HTERT RPE-1 (cell line): ENCODE measurements around the gene ZCWPW1.
"Not testable (repeated sequence)": the region's sequence is repeated elsewhere in the genome, so short reads cannot be mapped to it uniquely, and the experiment has no call there.

Experiments used
- in situ Hi-C: fragments of 300-500 bp; cut with MboI; formaldehyde crosslinking; loops from 4 replicates; pipeline ENCODE4 v1.14.3; 2020; ENCODE audit warnings: low sequenced_read_pairs

Gene ZCWPW1

DNA sequence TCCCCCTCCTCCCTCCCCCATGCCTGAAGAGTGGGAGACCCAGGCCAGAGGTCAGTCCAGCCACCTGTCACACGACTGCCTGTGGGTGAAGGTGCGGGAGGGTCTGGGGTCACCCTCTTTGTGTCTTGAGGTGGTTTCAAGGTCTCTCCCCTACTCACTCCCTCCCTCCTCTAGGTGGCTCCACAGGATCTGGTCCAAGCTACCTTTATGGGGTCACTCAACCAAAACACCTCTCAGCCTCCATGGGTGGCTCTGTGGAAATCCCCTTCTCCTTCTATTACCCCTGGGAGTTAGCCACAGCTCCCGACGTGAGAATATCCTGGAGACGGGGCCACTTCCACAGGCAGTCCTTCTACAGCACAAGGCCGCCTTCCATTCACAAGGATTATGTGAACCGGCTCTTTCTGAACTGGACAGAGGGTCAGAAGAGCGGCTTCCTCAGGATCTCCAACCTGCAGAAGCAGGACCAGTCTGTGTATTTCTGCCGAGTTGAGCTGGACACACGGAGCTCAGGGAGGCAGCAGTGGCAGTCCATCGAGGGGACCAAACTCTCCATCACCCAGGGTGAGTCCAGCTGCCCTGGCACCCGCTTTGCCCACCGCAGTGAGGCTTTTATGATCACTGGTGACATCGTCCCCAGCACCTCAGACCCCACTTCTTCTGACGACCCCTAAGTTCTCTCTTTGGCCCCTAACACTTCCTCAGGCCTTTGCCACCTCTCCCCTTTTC, 54.5 kb downstream of the ZCWPW1 start:
- in situ Hi-C loops: not testable (repeated sequence)

DNA sequence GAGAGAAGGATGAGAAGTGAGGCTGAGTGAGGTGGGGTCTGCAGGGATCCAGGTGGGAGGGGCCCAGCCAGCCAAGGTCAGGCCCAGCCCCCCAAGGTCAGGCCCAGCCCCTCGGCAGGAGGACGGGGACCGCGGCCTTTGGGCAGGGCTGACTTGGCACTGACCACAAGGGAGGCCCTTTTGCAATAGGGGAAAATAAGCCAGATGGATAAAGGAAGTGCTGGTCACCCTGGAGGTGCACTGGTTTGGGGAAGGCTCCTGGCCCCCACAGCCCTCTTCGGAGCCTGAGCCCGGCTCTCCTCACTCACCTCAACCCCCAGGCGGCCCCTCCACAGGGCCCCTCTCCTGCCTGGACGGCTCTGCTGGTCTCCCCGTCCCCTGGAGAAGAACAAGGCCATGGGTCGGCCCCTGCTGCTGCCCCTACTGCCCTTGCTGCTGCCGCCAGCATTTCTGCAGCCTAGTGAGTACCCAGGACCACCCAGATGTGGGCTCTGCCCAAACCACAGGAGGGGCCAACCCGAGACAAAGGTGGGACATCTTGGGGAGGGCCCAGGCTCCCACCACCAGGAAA, 55.2 kb downstream of the ZCWPW1 start, which contains the start of gene PILRA:
Gene PILRA, plus strand, starts transcription at position 227 of the 571 bp plus-strand sequence. Its CDS starts 170 bp downstream, at position 397.
- in situ Hi-C loops: no loop called here

DNA sequence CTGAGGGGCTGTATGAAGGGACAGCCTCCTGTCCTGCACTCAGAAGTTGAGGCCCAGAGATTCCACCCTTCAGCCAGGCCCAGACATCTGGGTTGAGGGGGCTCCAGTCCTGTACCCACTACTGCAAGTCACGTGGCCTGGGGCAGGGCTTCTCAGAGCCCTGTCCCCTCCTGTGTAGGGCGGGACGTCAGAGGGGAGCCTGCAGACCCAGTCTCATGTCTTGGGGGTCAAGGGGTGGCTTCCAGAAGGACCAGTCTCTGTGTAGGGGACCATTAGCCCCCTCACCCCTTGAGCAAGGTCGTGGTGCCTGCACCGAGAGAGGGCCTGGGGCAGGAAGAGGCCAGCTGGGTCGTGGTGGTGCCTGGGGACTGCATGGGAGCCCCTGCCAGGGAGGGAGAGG, 55.8 kb downstream of the ZCWPW1 start:
- in situ Hi-C loops: no loop called here

DNA sequence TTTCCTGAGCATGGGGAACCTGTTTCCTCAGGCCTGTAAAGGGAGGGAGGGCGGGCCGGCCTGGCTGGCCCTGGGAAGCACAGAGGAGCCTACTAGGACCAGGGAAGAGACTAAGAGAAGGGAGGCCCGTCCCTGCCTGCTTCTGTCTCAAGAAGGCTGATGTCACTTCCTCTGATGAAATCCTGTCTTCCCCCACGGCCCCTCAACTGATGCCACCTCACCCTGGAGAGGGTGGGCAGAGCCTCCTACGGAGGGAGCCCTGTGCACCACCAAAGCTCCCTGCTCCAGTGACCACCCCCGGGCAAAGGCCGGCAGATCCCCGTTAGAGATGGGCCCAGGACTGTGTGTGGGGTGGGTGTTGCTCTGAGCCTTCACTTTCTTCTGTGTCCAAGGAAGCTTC, 56.2 kb downstream of the ZCWPW1 start:
- in situ Hi-C loops: no loop called here

DNA sequence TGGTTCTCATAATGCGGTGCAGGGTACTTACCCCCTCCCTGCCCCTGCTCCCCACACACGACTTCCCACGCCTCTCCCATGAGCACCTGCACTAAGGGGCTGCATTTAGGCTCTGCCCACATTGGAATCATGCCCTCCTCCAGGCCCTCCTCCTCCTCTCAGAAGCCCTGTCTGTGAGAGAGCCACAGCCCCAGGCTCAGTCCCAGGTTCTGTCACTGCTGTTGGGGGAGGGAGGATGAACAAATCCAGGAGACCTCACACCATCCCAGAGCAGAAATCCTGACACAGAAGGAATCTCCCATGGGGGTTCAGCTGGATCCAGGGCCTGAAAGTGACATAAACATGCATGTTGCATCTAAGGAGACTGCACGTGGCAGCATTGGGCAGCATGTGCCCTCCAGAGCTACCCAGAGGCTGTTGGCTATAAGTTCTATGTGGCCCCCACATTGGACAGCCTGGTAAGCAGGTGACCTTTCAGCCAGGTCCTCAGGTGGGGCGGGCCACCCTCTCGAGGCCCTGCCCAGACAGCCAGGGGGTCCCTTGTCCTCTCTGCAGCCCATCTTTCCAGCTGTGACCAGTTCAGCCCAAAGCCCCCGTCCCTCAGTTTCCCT, 56.8 kb downstream of the ZCWPW1 start:
- in situ Hi-C loops: no loop called here

DNA sequence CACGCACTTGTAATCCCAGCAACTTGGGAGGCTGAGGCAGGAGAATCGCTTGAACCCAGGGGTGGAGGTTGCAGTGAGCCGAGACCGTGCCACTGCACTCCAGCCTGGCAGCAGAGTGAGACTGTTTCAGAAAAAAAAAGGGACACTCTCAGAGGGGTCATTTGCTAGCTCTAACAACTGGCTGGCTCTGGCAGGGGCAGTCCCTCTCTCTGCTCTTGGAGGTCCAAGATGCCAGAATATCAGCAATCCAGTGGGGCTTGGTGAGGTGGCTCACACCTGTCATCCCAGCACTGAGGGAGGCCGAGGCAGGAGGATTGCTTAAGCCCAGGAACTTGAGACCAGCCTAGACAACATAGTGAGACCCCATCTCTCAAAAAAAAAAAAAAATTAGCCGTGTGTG, 57.8 kb downstream of the ZCWPW1 start:
- in situ Hi-C loops: no loop called here

DNA sequence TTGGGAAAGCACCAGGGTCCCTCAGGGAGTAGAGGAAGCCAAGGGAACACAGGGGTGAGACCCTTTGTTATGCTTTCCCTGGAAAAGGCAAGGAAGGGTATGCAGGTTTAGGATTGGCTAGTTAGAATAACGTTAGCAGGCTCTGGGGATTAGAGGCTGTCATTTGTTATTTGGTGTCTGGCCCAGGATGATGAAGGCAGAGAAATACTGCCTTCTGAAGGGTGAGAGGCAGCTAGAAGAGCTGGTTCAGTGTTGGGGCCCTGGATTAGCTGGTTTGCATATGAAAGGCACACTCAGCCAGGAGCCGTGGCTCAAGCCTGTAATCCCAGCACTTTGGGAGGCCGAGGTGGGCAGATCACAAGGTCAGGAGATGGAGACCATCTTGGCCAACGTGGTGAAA, 58.2 kb downstream of the ZCWPW1 start:
- in situ Hi-C loops: no loop called here

DNA sequence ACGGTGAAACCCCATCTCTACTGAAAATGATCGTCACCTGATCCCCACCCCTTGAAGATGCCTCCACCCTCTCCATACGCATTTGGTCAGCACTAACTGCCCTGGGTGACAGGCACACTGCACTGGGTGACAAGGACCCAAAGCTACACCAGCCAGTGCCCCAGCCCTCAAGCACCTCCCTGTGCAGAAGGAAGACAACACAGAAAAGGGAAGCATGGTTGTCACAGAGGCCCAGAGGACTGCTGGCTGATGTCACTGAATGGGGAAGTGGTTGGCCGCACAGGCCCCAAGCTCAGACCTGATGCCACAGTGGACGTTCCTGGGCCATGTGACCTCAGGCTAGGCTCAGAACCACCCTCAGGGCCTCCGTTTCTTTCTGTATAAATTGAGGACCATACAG, 59.4 kb downstream of the ZCWPW1 start:
- in situ Hi-C loops: no loop called here

DNA sequence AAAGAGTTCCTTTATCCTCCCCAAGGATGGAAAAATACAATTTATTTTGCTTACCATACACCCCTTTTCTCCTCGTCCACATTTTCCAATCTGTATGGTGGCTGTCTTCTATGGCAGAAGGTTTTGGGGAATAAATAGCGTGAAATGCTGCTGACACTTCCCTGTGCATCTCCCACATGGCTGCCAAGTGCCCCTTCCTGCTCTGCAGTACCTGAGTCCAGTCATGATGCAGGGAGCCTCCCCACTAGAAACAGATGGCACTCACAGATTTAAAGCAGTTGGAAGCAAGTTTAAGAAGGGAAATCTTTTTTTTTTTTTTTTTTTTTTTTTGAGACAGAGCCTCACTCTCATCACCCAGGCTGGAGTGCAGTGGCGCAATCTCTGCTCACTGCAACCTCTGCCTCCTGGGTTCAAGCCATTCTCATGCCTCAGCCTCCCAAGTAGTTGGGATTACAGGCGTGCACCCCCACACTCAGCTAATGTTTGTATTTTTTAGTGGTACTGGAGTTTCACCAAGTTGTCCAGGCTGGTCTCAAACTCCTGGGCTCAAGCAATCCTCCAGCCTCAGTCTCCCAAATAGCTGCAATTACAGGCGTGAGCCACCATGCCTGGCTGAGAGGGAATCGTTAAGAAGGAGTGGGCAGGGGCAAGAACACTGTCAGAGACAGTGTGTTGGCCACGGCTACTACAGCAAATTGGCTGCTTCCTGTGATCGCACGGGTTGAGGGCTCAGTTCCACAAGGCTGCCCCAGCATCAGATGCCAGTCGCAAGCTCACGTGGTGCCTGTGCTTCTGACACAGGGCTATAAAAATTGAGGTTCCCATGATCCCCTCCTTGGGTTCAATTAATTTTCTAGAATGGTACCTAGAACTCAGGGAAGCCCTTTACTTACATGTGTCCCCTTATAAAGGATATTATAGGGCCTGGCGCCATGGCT, 60.6 kb downstream of the ZCWPW1 start:
- in situ Hi-C loops: no loop called here

DNA sequence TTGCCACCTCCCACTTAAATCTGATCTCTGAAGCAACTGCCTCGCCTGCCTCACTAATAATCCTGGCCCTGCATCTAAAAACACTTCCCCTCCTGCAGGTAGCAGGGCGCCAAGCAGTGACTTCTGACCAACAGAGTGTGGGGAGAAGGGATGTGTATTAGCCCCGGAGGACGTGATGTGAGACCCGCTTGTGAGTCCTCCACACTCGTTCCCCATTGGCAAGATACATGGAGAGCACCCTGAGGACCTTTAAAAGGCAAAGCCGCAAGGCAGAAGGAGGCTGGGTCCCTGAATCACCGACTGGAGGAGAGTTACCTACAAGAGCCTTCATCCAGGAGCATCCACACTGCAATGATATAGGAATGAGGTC, 61.3 kb downstream of the ZCWPW1 start:
- in situ Hi-C loops: no loop called here

DNA sequence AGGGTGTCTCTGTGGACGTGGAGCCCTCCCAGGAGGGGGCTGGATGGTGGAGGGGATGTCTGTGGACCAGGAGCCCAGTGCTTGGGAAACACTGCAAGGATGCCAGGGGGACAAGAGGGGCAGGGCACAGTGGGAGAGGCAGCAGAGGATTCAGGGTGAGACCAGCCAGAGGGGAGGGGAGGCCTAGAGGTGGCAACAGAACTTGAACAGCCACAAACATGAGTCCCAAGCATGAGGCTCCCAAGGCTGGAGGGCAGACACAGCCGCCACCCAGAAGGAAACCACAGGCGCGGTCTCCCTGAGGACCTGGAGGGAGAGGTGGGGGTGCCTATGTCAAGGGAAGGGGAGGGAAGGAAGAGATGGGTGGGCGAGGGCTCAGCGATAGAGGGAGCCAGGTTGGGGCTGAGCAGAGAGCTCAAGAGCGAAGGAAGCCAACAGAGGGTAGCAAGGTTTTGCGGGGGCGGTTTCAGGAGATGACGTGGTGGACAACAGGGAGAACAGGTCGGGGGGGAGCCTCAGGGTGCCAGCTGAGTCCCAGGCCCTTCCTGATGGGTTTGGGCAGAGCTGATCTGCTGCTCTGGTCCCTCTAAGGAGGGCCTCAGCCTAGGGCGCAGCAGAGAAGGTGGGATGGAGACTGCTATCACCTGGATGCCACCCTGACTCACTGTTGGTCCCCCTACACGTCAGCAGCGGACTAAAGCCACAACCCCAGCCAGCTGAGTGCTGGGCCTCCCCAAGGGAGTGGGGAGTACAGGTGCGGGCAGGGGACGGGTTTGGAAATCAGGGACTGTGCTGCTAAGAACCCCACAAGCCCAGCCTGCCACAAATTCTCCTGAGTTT, 61.9 kb downstream of the ZCWPW1 start:
- in situ Hi-C loops: no loop called here

DNA sequence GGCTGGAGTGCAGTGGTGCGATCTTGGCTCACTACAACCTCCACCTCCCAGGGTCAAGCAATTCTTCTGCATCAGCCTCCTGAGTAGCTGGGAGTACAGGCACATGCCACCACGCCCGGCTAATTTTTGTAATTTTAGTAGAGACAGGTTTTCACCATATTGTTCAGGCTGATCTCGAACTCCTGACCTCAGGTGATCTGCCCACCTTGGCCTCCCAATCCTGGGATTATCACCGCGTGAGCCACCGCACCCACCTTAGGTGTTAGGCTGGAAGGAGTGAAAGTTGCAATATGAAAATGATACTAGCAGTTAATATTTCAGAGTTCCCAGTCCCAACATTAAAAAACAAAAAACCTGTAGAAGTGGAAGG, 62.5 kb downstream of the ZCWPW1 start:
- in situ Hi-C loops: not testable (repeated sequence)

DNA sequence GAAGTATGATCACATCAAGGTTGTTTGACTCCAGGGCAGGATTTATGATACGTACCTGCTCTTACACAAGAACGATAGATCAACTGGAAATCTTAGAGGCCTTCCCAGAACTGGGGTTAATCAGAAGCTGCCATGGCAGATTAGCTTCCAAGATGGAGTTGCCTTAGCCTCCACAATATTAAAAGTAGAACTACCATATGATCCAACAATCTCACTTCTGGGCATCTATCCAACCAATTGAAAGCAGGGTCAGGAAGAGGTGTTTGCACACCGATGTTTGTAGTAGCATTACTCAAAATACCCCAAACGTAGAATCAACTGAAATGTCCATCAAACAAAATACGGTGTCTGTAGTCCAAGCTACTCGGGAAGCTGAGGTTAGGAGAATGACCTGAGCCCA, 64.0 kb downstream of the ZCWPW1 start:
- in situ Hi-C loops: no loop called here

DNA sequence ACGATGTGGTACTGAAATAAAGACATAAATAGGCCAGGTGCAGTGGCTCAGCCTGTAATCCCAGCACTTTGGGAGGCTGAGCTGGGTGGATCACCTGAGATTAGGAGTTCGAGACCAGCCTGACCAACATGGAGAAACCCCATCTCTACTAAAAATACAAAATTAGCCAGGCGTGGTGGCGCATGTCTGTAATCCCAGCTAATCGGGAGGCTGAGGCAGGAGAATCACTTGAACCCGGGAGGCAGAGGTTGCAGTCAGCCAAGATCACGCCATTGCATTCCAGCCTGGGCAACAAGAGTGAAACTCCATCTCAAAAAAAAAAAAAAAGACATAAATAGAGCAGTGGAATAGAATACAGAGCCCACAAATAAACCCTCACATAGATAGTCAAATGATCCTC, 64.7 kb downstream of the ZCWPW1 start:
- in situ Hi-C loops: not testable (repeated sequence)

DNA sequence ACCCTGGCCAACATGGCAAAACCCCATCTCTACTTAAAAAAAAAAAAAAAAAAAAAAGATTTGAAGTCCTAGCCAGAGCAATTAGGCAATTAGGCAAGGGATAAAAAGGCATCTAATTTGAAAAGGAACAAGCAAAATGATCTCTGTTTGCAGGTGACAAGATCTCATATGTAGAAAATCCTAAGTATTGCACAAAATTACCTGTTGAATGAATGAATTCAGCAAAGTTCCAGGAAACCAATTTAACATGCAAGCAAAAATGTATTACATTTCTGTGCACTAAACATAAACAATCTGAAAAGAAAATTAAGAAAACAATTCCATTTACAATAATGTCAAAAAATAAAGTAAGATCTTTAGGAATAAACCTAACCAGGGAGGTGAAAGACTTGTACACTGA, 65.4 kb downstream of the ZCWPW1 start:
- in situ Hi-C loops: no loop called here

DNA sequence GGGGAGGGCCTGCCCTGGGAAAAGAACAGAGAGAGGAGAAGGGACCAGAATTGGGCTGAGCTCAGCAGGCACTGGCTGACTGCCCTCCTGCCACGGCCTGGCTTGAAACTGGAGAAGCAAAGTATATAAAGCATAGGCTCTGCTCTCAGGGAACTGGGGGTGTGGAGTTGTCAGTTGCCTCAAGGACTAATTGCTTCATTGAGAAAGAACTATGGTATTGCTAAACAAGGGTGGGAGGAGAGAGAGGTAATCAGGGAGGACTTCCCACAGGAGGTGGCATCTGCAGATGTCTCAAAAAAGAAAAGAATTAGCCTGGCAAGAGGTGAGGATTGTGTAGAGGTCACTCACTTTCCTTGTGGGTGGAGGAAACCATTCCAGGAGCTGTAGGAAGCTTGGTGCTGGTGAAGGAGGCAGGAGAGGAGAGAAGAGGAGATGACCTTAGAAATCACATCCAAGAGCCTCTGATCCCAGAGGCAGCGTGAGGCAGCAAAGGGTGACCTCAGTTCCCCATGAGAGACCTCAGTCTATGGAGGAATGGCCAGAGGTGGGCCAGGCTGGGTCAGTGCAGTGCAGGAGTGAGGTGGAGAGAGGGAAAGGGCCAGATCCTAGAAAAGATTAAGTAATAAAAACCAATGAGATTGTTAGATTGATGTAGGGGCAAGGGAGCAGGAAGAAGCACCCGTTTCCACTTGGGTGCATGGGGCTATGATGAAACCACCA, 68.2 kb downstream of the ZCWPW1 start:
- in situ Hi-C loops: no loop called here

DNA sequence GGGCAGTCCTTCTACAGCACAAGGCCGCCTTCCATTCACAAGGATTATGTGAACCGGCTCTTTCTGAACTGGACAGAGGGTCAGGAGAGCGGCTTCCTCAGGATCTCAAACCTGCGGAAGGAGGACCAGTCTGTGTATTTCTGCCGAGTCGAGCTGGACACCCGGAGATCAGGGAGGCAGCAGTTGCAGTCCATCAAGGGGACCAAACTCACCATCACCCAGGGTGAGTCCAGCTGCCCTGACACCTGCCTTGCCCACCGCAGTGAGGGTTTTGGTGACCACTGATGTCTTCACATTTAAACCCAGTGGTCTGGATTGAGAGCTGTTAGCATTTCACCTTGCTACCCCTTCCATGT, 69.7 kb downstream of the ZCWPW1 start:
- in situ Hi-C loops: no loop called here

DNA sequence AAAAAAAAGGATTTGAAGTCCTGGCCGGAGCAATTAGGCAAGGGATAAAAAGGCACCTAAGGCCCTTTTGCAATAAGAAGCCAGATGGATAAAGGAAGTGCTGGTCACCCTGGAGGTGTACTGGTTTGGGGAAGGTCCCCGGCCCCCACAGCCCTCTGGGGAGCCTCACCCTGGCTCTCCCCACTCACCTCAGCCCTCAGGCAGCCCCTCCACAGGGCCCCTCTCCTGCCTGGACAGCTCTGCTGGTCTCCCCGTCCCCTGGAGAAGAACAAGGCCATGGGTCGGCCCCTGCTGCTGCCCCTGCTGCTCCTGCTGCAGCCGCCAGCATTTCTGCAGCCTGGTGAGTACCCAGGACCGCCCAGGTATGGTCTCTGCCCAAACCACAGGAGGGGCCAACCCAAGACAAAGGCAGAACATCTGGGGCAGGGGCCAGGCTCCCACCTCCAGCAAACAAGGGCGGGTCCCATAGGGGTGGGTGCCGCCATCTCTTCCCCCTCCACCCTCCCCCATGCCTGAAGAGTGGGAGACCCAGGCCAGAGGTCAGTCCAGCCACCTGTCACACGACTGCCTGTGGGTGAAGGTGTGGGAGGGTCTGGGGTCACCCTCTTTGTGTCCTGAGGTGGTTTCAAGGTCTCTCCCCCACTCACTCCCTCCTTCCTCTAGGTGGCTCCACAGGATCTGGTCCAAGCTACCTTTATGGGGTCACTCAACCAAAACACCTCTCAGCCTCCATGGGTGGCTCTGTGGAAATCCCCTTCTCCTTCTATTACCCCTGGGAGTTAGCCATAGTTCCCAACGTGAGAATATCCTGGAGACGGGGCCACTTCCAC, 70.3 kb downstream of the ZCWPW1 start, which contains the start of gene PILRB:
Gene PILRB, plus strand, starts transcription at position 91 of the 830 bp plus-strand sequence. Its CDS starts 186 bp downstream, at position 277.
- in situ Hi-C loops: no loop called here

DNA sequence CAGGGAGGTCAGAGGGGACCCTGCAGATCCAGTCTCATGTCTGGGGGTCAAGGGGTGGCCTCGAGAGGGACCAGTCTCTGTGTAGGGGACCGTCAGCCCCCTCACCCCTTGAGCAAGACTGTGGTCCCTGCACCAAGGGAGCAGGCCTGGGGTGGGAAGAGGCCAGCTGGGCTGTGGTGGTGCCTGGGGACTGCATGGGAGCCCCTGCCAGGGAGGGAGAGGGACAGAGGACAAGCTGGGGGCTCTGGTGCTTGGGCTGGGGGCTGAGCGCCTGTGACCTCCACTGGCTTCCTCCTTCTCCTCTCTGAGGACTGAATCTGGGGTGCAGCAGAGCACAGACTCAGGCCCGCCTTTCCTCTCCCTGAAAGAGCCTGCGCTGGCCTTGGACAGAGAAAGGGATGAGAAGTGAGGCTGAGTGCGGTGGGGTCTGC, 71.4 kb downstream of the ZCWPW1 start:
- in situ Hi-C loops: no loop called here
